ENCODE results near the gene CHRND. TPM values are rescaled to one million over a fixed set of nuclear protein-coding genes. Genes with fewer than 3 reads are reported as not detected.

The CHRND gene
- total and polyA plus RNA-seq, 2 of the 8 experiments (the other 6 are each of a cell fraction or from before 2014, with no cell fraction given): 0.24 TPM; not detected in 1

DNA sequence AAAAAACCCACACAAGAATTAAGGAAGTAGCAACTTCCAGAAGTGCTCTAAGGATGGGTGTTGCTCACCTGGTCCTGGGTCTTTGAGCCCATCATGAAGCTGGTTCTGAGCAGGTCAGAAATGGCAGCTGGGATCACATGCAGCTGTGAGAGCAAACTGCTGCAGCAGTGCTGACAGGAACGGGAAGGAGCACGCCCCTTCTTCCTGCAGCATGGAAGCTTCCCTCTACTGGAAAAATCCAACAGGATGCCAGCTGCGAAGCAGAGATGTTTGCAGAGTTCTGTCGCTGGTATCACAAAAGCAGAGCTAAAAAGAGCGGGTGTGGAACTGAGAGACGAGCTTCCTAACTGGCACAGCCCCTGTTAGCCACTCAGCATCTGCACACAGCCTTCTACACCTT lies 58.3 kb downstream of the CHRND start (continued):
- TF ChIP-seq EP300 (IDR thresholded peaks at IDR 0.05; ENCODE audit: borderline replicate concordance in 1 of 2, low read depth in 2 of 2, low read length in 2 of 2): no peak

Other genes starting within 250 kb of the CHRND start
- gene ALPP, start 147.4 kb upstream of the CHRND start, total RNA-seq (2021; fragmentation: NEBNext Ultra II Directional; extraction: Animal tissue kit (Norgen Biotek cat#: 25700)): 0.15 TPM in 1 of 2 replicates, not detected in the other
- 0.15 and 0.20 TPM in 2 replicates for gene ALPP, start 147.4 kb upstream of the CHRND start, polyA plus RNA-seq (2011; rRNA removed)
- gene ALPG, start 119.3 kb upstream of the CHRND start, total RNA-seq (2021; fragmentation: NEBNext Ultra II Directional; extraction: Animal tissue kit (Norgen Biotek cat#: 25700)): 0.56 and 0.75 TPM in 2 replicates
- 2.1 and 3.2 TPM in 2 replicates for gene ALPG, start 119.3 kb upstream of the CHRND start, polyA plus RNA-seq (2011; rRNA removed)
- not detected in 2 replicates for gene ALPI, start 70.0 kb upstream of the CHRND start, total RNA-seq (2021; fragmentation: NEBNext Ultra II Directional; extraction: Animal tissue kit (Norgen Biotek cat#: 25700))
- gene ALPI, start 70.0 kb upstream of the CHRND start, polyA plus RNA-seq (2011; rRNA removed): not detected in 2 replicates
- gene ECEL1, start 38.3 kb upstream of the CHRND start, total RNA-seq (2021; fragmentation: NEBNext Ultra II Directional; extraction: Animal tissue kit (Norgen Biotek cat#: 25700)): 6.5 and 7.7 TPM in 2 replicates
- 20.2 and 27.9 TPM in 2 replicates for gene ECEL1, start 38.3 kb upstream of the CHRND start, polyA plus RNA-seq (2011; rRNA removed)
- not detected in 2 replicates for gene PRSS56, start 5.8 kb upstream of the CHRND start, total RNA-seq (2021; fragmentation: NEBNext Ultra II Directional; extraction: Animal tissue kit (Norgen Biotek cat#: 25700))
- 0.03 and 0.11 TPM in 2 replicates for gene PRSS56, start 5.8 kb upstream of the CHRND start, polyA plus RNA-seq (2011; rRNA removed)
- not detected in 2 replicates for gene CHRNG, start 13.5 kb downstream of the CHRND start, total RNA-seq (2021; fragmentation: NEBNext Ultra II Directional; extraction: Animal tissue kit (Norgen Biotek cat#: 25700))
- gene CHRNG, start 13.5 kb downstream of the CHRND start, polyA plus RNA-seq (2011; rRNA removed): 0.05 TPM in 2 replicates
- 7.9 and 8.3 TPM in 2 replicates for gene TIGD1, start 24.4 kb downstream of the CHRND start, total RNA-seq (2021; fragmentation: NEBNext Ultra II Directional; extraction: Animal tissue kit (Norgen Biotek cat#: 25700))
- gene TIGD1, start 24.4 kb downstream of the CHRND start, polyA plus RNA-seq (2011; rRNA removed): 4.2 and 4.7 TPM in 2 replicates
- gene EIF4E2, start 24.5 kb downstream of the CHRND start, total RNA-seq (2021; fragmentation: NEBNext Ultra II Directional; extraction: Animal tissue kit (Norgen Biotek cat#: 25700)): 114 and 116 TPM in 2 replicates
- 38.0 and 39.4 TPM in 2 replicates for gene EIF4E2, start 24.5 kb downstream of the CHRND start, polyA plus RNA-seq (2011; rRNA removed)
- gene EFHD1, start 107.4 kb downstream of the CHRND start, total RNA-seq (2021; fragmentation: NEBNext Ultra II Directional; extraction: Animal tissue kit (Norgen Biotek cat#: 25700)): 1.5 and 3.4 TPM in 2 replicates
- 4.5 and 5.3 TPM in 2 replicates for gene EFHD1, start 107.4 kb downstream of the CHRND start, polyA plus RNA-seq (2011; rRNA removed)
- 58.2 and 62.0 TPM in 2 replicates for gene GIGYF2, start 171.2 kb downstream of the CHRND start, total RNA-seq (2021; fragmentation: NEBNext Ultra II Directional; extraction: Animal tissue kit (Norgen Biotek cat#: 25700))
- 19.3 and 22.3 TPM in 2 replicates for gene GIGYF2, start 171.2 kb downstream of the CHRND start, polyA plus RNA-seq (2011; rRNA removed)